PC-9 (cell line): ENCODE results near the gene KANK2. TPM values are rescaled to one million over a fixed set of nuclear protein-coding genes. Genes with fewer than 3 reads are reported as not detected.
A peak's percentile ranks its signal among the peaks of the same experiment; 100 is the strongest.
"Not testable (repeated sequence)": the region's sequence is repeated elsewhere in the genome, so short reads cannot be mapped to it uniquely, and the experiment has no call there.

Source experiments
- BruUV-seq: library from RNA; stranded (reverse); fragments of 400-500 nt; replicated peaks from 2 replicates; lab custom pipeline; 2021; lab: Mats Ljungman, UMichigan
- CTCF ChIA-PET: fragments of 300-600 bp; sonication (Branson Sonifier 250); formaldehyde crosslinking; loops from one replicate; lab custom pipeline; 2022; ENCODE audit warnings: antibody characterized with exemption; lab: Charles Lee
- POLR2A ChIA-PET: fragments of 300-600 bp; sonication (Branson Sonifier 250); formaldehyde crosslinking; loops from one replicate; lab custom pipeline; 2022; ENCODE audit warnings: antibody characterized with exemption; ENCODE audit not compliant: unreplicated experiment; lab: Charles Lee
- DNase-seq, 2 experiments: peaks; one replicate each; pipeline versions ENCODE4 v3.0.0 to v3.0.0-alpha.2; 2015 to 2022; ENCODE audit warnings: mixed read lengths in 1 of 2
- H2AFZ ChIP-seq: fragments of 200-600 bp; sonication (generic); 2 replicates; pipeline ENCODE4 v1.8.1; 2017; ENCODE audit warnings: antibody characterized with exemption
- H3F3A ChIP-seq: fragments of 200-600 bp; sonication (generic); 2 replicates; pipeline ENCODE4 v1.8.1; 2017; ENCODE audit warnings: antibody characterized with exemption, mild to moderate bottlenecking, low read depth; ENCODE audit not compliant: insufficient read depth
- H3K27ac ChIP-seq: fragments of 200-600 bp; sonication (generic); 2 replicates; pipeline ENCODE4 v1.6.1; 2016; ENCODE audit warnings: mixed run types
- H3K27me3 ChIP-seq: fragments of 200-600 bp; sonication (generic); 2 replicates; pipeline ENCODE4 v1.6.1; 2016; ENCODE audit warnings: low read depth, mixed run types; ENCODE audit not compliant: insufficient read depth
- H3K36me3 ChIP-seq: fragments of 200-600 bp; sonication (generic); 2 replicates; pipeline ENCODE4 v1.6.1; 2016; ENCODE audit warnings: low read depth, mixed run types
- H3K4me1 ChIP-seq: fragments of 200-600 bp; sonication (generic); replicated peaks from 2 replicates; pipeline ENCODE4 v1.6.1; 2016; ENCODE audit warnings: mixed run types; ENCODE audit not compliant: insufficient read depth
- H3K4me2 ChIP-seq: fragments of 200-600 bp; sonication (generic); 2 replicates; pipeline ENCODE4 v1.6.1; 2017; ENCODE audit warnings: mixed run types
- H3K4me3 ChIP-seq: fragments of 200-600 bp; sonication (generic); 2 replicates; pipeline ENCODE4 v1.6.1; 2016; ENCODE audit warnings: mixed run types
- H3K79me2 ChIP-seq: fragments of 200-600 bp; sonication (generic); 2 replicates; pipeline ENCODE4 v1.6.1; 2017; ENCODE audit warnings: low read depth, mixed run types
- H3K9me2 ChIP-seq: fragments of 200-600 bp; sonication (generic); 2 replicates; pipeline ENCODE4 v1.8.1; 2017; ENCODE audit warnings: mild to moderate bottlenecking; ENCODE audit not compliant: insufficient read depth
- H3K9me3 ChIP-seq: fragments of 200-600 bp; sonication (generic); 2 replicates; pipeline ENCODE4 v1.8.1; 2016; ENCODE audit warnings: low read depth; ENCODE audit not compliant: insufficient read depth
- H4K20me1 ChIP-seq: fragments of 200-600 bp; sonication (generic); 2 replicates; pipeline ENCODE4 v1.8.1; 2017; ENCODE audit not compliant: insufficient read depth
- EZH2 ChIP-seq: fragments of 200-600 bp; sonication (generic); IDR thresholded peaks from 2 replicates; pipeline ENCODE4 v1.8.0; 2017; ENCODE audit warnings: antibody characterized with exemption, low read depth
- intact Hi-C: fragments of 100-400 bp; cut with micrococcal nuclease; formaldehyde crosslinking; loops from one replicate; pipeline ENCODE4 v1.10.0; 2022; ENCODE audit not compliant: unreplicated experiment
- total RNA-seq: library from RNA; stranded (reverse); gene quantifications from 2 replicates; pipeline ENCODE4 v1.2.3, GENCODE V29; 2021
- TF ChIP-seq, protein P1 (sequence below): fragments of 200-600 bp; sonication (generic); conservative IDR thresholded peaks from 2 replicates; pipeline ENCODE4 v1.6.1; 2017; ENCODE audit warnings: mixed run types, antibody characterized with exemption, mild to moderate bottlenecking, moderate library complexity

The KANK2 gene
- total RNA-seq, 1 experiment from 2014 or later, result 32.9 TPM

DNA sequence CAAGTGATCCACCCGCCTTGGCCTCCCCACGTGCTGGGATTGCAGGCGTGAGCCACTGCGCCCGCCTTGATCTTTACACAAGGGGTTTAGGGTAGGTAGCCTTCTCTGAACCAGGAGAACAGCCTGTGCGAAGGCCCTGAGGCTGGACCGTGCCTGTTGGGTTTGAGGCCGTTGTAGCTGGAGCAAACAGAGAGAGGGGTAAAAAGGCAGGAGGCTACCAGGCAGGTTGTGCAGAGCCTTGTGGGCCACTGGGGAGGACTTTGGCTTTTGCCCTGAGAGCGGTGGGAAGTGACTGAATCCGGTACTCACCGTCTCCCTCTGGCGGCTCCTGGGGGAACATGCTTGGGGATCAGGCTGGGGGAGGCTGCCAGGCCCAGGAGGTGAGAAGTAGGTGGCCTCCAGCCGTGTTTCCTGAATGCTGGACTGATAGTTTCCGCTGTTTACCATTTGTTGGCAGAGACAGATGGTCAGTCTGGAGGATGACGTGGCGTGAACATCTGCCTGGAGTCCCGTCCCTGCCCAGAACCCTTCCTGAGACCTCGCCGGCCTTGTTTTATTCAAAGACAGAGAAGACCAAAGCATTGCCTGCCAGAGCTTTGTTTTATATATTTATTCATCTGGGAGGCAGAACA, 66.4 kb downstream of the KANK2 start:
- Histone ChIP-seq H3K79me2 (peaks cover 13% of the 10 kb centered on the region; the same call in 1 of the 2 replicates), H3K9me3 (no peaks in the 10 kb centered on the region), H3F3A (peaks cover 99% of the 10 kb centered on the region), H3K9me2 (no peaks in the 10 kb centered on the region), H4K20me1 (peaks cover 65% of the 10 kb centered on the region), H3K27ac (no peak overlapping the region), H2AFZ (no peak overlapping the region), H3K36me3 (peaks cover 53% of the 10 kb centered on the region), H3K4me2 (no peak overlapping the region), H3K4me3 (no peak overlapping the region), H3K4me1 (no peaks in the 10 kb centered on the region), H3K27me3 (no peaks in the 10 kb centered on the region)
- TF ChIP-seq EZH2, result no peak
- TF ChIP-seq, protein P1, sequence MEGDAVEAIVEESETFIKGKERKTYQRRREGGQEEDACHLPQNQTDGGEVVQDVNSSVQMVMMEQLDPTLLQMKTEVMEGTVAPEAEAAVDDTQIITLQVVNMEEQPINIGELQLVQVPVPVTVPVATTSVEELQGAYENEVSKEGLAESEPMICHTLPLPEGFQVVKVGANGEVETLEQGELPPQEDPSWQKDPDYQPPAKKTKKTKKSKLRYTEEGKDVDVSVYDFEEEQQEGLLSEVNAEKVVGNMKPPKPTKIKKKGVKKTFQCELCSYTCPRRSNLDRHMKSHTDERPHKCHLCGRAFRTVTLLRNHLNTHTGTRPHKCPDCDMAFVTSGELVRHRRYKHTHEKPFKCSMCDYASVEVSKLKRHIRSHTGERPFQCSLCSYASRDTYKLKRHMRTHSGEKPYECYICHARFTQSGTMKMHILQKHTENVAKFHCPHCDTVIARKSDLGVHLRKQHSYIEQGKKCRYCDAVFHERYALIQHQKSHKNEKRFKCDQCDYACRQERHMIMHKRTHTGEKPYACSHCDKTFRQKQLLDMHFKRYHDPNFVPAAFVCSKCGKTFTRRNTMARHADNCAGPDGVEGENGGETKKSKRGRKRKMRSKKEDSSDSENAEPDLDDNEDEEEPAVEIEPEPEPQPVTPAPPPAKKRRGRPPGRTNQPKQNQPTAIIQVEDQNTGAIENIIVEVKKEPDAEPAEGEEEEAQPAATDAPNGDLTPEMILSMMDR, result peak; percentile 84
- CTCF ChIA-PET, result no interaction called here
- intact Hi-C loops, result loop anchor here (10.0 kb wide), 1 partner anchor 196 kb away; no protein-coding TSS in a partner anchor
- POLR2A ChIA-PET, result no interaction called here
- BruUV-seq, result no TSS peak
- peak; percentile 41 to 73 for DNase-seq

DNA sequence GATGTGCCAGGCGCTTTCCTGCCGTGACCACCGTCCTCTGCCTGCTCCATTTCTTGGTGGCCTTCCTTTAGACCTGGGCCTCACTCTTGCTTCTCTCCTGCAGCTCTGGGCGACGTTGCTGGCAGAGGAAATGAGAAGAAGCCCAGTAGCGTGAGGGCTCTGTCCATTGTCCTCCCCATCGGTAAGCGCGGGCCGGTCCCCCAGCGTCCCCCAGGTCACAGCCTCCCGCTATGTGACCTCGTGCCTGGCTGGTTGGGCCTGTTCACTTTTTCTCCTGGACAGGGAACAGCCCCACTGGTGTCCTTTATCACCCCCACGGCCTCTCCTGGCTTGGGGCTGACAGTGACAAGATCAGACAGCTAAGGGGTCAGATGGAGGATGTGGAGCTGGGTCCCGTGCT, 69.4 kb downstream of the KANK2 start:
- H3K4me1 ChIP-seq, result no peaks in the 10 kb centered on the region
- peaks cover 76% of the 10 kb centered on the region for H4K20me1 ChIP-seq
- H3K79me2 ChIP-seq, result peaks cover 13% of the 10 kb centered on the region; the same call in 1 of the 2 replicates
- intact Hi-C loops, result loop anchor here (2.0 kb wide), 1 partner anchor 91 kb away; no protein-coding TSS in a partner anchor
- no peak overlapping the region for H3K4me2 ChIP-seq
- no peak overlapping the region for H3K4me3 ChIP-seq
- DNase-seq, result peak in 1 of 2 experiments; percentile 21
- no peaks in the 10 kb centered on the region for H3K9me2 ChIP-seq
- TF ChIP-seq EZH2, result no peak
- no peaks in the 10 kb centered on the region for H3K27me3 ChIP-seq
- H2AFZ ChIP-seq, result no peak overlapping the region
- H3F3A ChIP-seq, result peaks cover 97% of the 10 kb centered on the region
- H3K9me3 ChIP-seq, result no peaks in the 10 kb centered on the region
- ChIA-PET POLR2A (no interaction called here), CTCF (no interaction called here)
- H3K36me3 ChIP-seq, result peaks cover 72% of the 10 kb centered on the region
- no peak overlapping the region for H3K27ac ChIP-seq
- BruUV-seq, result no TSS peak

DNA sequence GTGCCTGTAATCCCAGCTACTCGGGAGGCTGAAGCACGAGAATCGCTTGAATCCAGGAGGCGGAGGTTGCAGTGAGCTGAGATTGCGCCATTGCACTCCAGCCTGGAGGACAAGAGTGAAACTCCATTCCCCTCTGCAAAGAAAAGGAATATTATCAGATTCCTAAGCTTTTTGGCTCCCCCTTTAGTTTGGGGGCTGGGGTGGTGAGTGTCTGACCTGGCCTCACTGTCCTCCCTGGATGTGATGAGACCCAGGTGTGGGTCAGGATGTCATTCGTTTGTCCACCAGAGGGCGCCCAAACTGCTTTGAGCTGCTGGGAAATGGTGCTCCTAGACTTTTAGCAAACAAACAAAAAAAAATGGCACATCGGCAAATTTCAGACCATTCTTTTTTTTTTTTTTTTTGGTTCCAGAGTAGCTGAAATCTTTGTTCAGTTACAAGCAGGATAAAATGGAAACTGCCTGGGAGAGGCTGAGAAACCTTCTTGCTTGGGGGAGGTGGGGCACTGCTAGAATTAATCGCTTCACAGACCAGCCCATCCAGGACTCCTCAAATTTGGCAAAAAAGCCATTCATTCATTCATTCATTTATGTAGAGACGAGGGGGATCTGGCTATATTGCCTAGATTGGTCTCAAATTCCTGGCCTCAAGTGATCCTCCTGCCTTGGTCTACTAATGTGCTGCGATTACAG, 71.2 kb downstream of the KANK2 start:
- Histone ChIP-seq H3K27ac (no peak overlapping the region), H3F3A (peaks cover 96% of the 10 kb centered on the region), H3K4me3 (no peak overlapping the region), H4K20me1 (peaks cover 71% of the 10 kb centered on the region), H3K36me3 (peaks cover 64% of the 10 kb centered on the region), H3K4me1 (no peaks in the 10 kb centered on the region), H3K9me3 (no peaks in the 10 kb centered on the region), H3K79me2 (peaks cover 13% of the 10 kb centered on the region; the same call in 1 of the 2 replicates), H2AFZ (no peak overlapping the region), H3K4me2 (no peak overlapping the region), H3K9me2 (no peaks in the 10 kb centered on the region), H3K27me3 (no peaks in the 10 kb centered on the region)
- ChIA-PET CTCF (interaction anchor here (0.6 kb wide), 7 partner anchors 14 to 289 kb away, joined by 3 to 18 read pairs (median 4); partner anchors contain the start of gene LDLR), POLR2A (no interaction called here)
- intact Hi-C loops, result loop anchor here (1.0 to 2.0 kb wide), 2 partner anchors 77 to 89 kb away; no protein-coding TSS in a partner anchor
- BruUV-seq, result no TSS peak
- TF ChIP-seq, protein P1, result peak; percentile 88
- TF ChIP-seq EZH2, result no peak
- DNase-seq, result peak; percentile 64 to 72

DNA sequence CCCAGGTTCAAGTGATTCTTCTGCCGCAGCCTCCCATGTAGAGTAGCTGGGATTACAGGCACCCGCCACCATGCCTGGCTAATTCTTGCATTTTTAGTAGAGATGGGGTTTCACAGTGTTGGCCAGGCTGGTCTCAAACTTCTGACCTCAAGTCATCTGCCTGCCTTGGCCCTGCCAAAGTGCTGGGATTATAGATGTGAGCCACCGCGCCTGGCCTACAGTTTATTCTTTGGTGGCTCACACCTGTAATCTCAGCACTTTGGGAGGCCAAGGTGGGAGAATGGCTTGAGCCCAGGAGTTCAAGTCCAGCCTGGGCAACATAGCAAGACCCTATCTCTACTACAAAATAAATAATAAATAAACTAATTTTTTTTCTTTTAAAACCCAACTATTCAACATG, 73.2 kb downstream of the KANK2 start:
- H3K27ac ChIP-seq, H2AFZ ChIP-seq, H3K4me1 ChIP-seq, POLR2A ChIA-PET, H3K27me3 ChIP-seq, CTCF ChIA-PET, BruUV-seq, H3K4me3 ChIP-seq, H3K9me2 ChIP-seq, H3K9me3 ChIP-seq, DNase-seq, H3K4me2 ChIP-seq, intact Hi-C loops: not testable (repeated sequence)
- H3K36me3 ChIP-seq, result peaks cover 70% of the 10 kb centered on the region
- peaks cover 19% of the 10 kb centered on the region; the same call in 1 of the 2 replicates for H3K79me2 ChIP-seq
- H3F3A ChIP-seq, result peaks cover 96% of the 10 kb centered on the region
- H4K20me1 ChIP-seq, result peaks cover 70% of the 10 kb centered on the region
